ENCODE data around the gene KLF13. TPM values are rescaled to one million over a fixed set of nuclear protein-coding genes. Genes with fewer than 3 reads are reported as not detected.

Gene KLF13
- total RNA-seq, 3 donors from 2014 or later (not counting 1 experiment from before 2014, with no cell fraction given): 277 to 328 (median 300) TPM

- Histone ChIP-seq H3K27ac (ENCODE audit: low read length) (no peak overlapping the region), H3K9me3 (ENCODE audit: control insufficient read depth, insufficient read depth, low read length) (peaks cover 5% of the 10 kb centered on the region), H3K27me3 (ENCODE audit: control insufficient read depth, insufficient read depth, low read length) (no peaks in the 10 kb centered on the region), H3K36me3 (ENCODE audit: control insufficient read depth, insufficient read depth, low read length) (no peaks in the 10 kb centered on the region), H3K4me3 (ENCODE audit: low read length) (no peak overlapping the region), H3K4me1 (ENCODE audit: control insufficient read depth, insufficient read depth, low read length) (peaks cover 9% of the 10 kb centered on the region)
- Mint-ChIP-seq H3K27ac (no peak overlapping the region), H3K36me3 (no peaks in the 10 kb centered on the region), H3K4me1 (peaks cover 16 to 21% of the 10 kb centered on the region in 2 donors), H3K9me3 (peaks cover 8% of the 10 kb centered on the region in 2 donors), H3K27me3 (ENCODE audit: low read depth in 2 of 2) (peaks cover 0 to 2% of the 10 kb centered on the region in 2 donors), H3K4me3 (no peak overlapping the region)
- intact Hi-C loops (cut with micrococcal nuclease): loop anchor here (5.0 kb wide), 1 partner anchor 480 kb away; no protein-coding TSS in a partner anchor
- no peak for DNase-seq
- no peak for TF ChIP-seq CTCF (IDR thresholded peaks at IDR 0.05)
- no peak for ATAC-seq
- no CpG with 5 or more reads among the region's 1 CpG for WGBS (ENCODE audit: insufficient coverage)
Observed at GRCh38 chr15:31407376-31407775, 80.7 kb downstream of the KLF13 start.

- Histone ChIP-seq H3K27ac (ENCODE audit: low read length) (no peak overlapping the region), H3K27me3 (ENCODE audit: control insufficient read depth, insufficient read depth, low read length) (no peaks in the 10 kb centered on the region), H3K4me3 (ENCODE audit: low read length) (no peak overlapping the region), H3K9me3 (ENCODE audit: control insufficient read depth, insufficient read depth, low read length) (peaks cover 5% of the 10 kb centered on the region), H3K36me3 (ENCODE audit: control insufficient read depth, insufficient read depth, low read length) (no peaks in the 10 kb centered on the region), H3K4me1 (ENCODE audit: control insufficient read depth, insufficient read depth, low read length) (peaks cover 9% of the 10 kb centered on the region)
- Mint-ChIP-seq H3K27me3 (ENCODE audit: low read depth in 2 of 2) (peaks cover 0 to 2% of the 10 kb centered on the region in 2 donors), H3K27ac (no peak overlapping the region), H3K36me3 (no peaks in the 10 kb centered on the region), H3K9me3 (peaks cover 8% of the 10 kb centered on the region in 2 donors), H3K4me3 (no peak overlapping the region), H3K4me1 (peaks cover 21 to 26% of the 10 kb centered on the region in 2 donors)
- no peak for TF ChIP-seq CTCF (IDR thresholded peaks at IDR 0.05)
- DNase-seq: no peak
- intact Hi-C loops (cut with micrococcal nuclease): loop anchor here (5.0 kb wide), 1 partner anchor 481 kb away; no protein-coding TSS in a partner anchor
- ATAC-seq: no peak
Observed at GRCh38 chr15:31407851-31408250, 81.2 kb downstream of the KLF13 start.

GRCh38 chr15:31408724-31409123 lies 82.1 kb downstream of the KLF13 start:
- intact Hi-C loops (cut with micrococcal nuclease): loop anchor here (5.0 kb wide), 1 partner anchor 481 kb away; no protein-coding TSS in a partner anchor
- no peak for DNase-seq
- Mint-ChIP-seq H3K9me3 (peaks cover 8% of the 10 kb centered on the region in 2 donors), H3K27ac (no peak overlapping the region), H3K36me3 (no peaks in the 10 kb centered on the region), H3K4me3 (no peak overlapping the region), H3K27me3 (ENCODE audit: low read depth in 2 of 2) (peaks cover 0 to 2% of the 10 kb centered on the region in 2 donors), H3K4me1 (peaks cover 28 to 32% of the 10 kb centered on the region in 2 donors)
- ATAC-seq: no peak
- TF ChIP-seq CTCF (IDR thresholded peaks at IDR 0.05): no peak
- Histone ChIP-seq H3K27me3 (ENCODE audit: control insufficient read depth, insufficient read depth, low read length) (no peaks in the 10 kb centered on the region), H3K36me3 (ENCODE audit: control insufficient read depth, insufficient read depth, low read length) (no peaks in the 10 kb centered on the region), H3K9me3 (ENCODE audit: control insufficient read depth, insufficient read depth, low read length) (peaks cover 5% of the 10 kb centered on the region), H3K27ac (ENCODE audit: low read length) (no peak overlapping the region), H3K4me3 (ENCODE audit: low read length) (no peak overlapping the region), H3K4me1 (ENCODE audit: control insufficient read depth, insufficient read depth, low read length) (peaks cover 9% of the 10 kb centered on the region)
- 99% methylated on average over 3 of the region's 3 CpGs for WGBS (ENCODE audit: insufficient coverage)

GRCh38 chr15:31409171-31409570 lies 82.5 kb downstream of the KLF13 start:
- no peaks in the 10 kb centered on the region for H3K36me3 ChIP-seq (ENCODE audit: control insufficient read depth, insufficient read depth, low read length)
- intact Hi-C loops (cut with micrococcal nuclease): loop anchor here (5.0 kb wide), 1 partner anchor 482 kb away; no protein-coding TSS in a partner anchor
- H3K27me3 ChIP-seq (ENCODE audit: control insufficient read depth, insufficient read depth, low read length): no peaks in the 10 kb centered on the region
- Mint-ChIP-seq H3K27me3 (ENCODE audit: low read depth in 2 of 2) (peaks cover 0 to 2% of the 10 kb centered on the region in 2 donors), H3K27ac (no peak overlapping the region), H3K4me3 (no peak overlapping the region), H3K4me1 (peaks cover 27 to 28% of the 10 kb centered on the region in 2 donors), H3K9me3 (peaks cover 8% of the 10 kb centered on the region in 2 donors), H3K36me3 (no peaks in the 10 kb centered on the region)
- peaks cover 9% of the 10 kb centered on the region for H3K4me1 ChIP-seq (ENCODE audit: control insufficient read depth, insufficient read depth, low read length)
- H3K4me3 ChIP-seq (ENCODE audit: low read length): no peak overlapping the region
- TF ChIP-seq CTCF (IDR thresholded peaks at IDR 0.05): no peak
- WGBS (ENCODE audit: insufficient coverage): 96% methylated on average over 2 of the region's 2 CpGs
- no peak overlapping the region for H3K27ac ChIP-seq (ENCODE audit: low read length)
- peaks cover 5% of the 10 kb centered on the region for H3K9me3 ChIP-seq (ENCODE audit: control insufficient read depth, insufficient read depth, low read length)
- DNase-seq (no peak), ATAC-seq (no peak)

Data from natural killer cell (primary cell).